COLO829 (cell line): ENCODE data around the gene NFKBIE.
A peak's percentile ranks its signal among the peaks of the same experiment; 100 is the strongest.

Experiments used
- DNase-seq: peaks from one replicate; pipeline ENCODE4 v3.0.0; 2012; ENCODE audit warnings: low spot score

The NFKBIE gene

GRCh38 chr6:44272529-44272928 lies 7.2 kb upstream of the NFKBIE start:
- no peak for DNase-seq

DNA sequence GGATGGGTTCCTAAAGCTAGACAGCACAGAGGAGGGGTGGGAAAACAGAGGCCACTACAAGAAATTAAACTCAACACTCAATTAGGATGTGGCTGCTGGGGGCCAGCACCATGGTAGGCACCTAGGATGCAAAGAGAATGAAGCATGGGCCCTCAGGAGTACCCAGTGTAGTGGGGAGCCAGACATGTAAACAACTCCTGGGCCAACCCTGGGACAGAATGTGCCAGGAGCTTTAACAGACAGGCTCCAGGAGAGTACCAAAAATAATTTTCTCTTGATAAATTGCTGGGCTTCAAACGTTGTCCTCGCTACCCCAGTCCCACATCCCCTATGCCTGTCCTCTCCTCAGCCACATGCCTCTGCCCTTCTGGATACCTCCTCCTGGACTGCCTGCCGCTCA lies 6.6 kb upstream of the NFKBIE start:
- DNase-seq: no peak

DNA sequence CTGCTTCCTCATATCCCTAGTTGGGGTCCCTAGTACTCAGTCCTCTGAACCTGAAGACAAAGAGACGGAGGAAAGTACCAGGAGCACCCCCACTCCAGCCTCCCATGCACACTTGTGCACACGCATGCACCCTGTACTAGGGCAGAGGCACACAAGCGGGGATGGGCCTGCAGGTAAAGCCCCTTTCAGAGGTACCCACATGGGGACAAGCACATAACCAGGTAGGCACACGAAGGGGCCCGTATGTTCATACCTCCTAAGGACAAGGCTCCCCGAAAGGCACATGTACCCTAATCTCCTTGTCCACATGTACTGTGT lies 6.0 kb upstream of the NFKBIE start:
- no peak for DNase-seq

DNA sequence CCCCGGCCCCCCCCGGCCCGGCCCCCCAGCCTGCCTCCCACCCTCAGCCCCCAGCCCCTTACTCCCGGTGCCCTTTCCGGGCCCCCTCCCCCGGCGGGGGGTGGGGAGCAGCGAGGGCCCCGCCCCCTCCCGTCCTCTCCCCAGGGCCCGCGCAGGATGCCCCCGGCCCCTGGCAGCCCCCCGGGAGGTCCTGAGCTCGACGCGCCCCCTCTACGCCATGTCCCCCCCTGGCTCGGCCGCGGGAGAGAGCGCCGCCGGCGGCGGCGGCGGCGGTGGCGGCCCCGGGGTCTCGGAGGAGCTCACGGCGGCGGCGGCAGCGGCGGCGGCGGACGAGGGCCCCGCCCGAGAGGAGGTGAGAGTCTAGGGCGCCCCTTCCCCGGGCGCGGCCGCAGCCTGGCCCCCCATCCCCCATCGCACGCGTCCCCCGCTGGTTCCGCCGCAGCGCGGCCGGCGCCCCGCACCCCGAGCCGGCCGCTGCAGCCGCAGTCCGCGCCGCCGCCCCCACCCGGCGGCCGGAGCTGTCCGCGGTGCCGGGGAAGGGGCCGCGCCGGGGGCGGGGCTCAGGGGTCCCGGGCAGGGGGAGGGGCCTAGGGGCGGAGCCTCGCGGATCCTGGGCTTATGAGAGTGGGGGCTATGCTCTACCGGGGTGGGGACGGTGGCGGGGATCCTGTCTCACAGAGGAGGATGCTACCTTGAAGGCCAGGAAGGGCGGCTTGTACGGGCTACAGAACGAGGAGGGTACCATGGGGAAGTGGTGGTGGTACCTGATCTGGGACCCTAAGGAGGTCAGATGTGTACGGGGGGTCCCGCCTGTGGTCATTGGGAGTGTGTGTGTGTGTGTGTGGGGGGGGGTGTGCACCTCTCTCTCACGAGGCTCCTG lies 5.4 kb upstream of the NFKBIE start:
- no peak for DNase-seq

DNA sequence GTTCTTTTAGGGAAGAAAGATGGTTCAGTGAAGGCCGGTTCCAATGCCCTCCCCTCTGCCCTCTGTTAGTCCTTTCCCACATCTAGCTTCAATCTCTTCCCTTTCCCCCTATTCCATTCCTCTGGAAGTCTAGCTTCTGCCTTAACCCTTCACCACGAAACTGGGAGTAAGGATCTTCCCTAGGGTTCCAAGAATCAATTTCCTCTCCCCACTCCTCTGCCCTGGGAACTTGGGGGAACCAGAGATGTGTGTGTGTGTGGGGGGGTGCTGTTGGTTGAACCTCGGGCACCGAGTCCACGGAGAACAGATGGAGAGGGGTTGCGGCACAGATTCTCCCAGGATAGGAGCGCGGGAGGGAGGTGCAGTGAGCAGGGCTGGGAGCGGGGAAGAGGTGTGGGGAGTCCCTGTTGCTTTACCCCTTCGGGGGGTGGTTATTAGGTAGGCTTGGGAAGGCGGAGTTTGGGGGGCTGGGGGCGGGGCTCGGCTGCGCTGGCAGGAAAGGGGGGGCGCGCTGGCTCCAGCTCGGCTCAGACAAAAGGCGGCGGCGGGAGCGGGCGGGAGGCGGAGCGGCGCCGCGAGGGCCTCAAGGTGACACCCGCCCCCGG lies 4.7 kb upstream of the NFKBIE start, which contains the start of gene TMEM151B:
Gene TMEM151B (plus strand): TSS at position 530 of the 605 bp plus-strand sequence. CDS start 293 bp downstream, outside the sequence.
- no peak for DNase-seq

GRCh38 chr6:44269178-44269920 lies 4.0 kb upstream of the NFKBIE start:
- DNase-seq: no peak

- DNase-seq: peak; percentile 69
Observed at GRCh38 chr6:44268095-44268628, 2.8 kb upstream of the NFKBIE start.

GRCh38 chr6:44267252-44267651 lies 1.9 kb upstream of the NFKBIE start:
- no peak for DNase-seq

GRCh38 chr6:44266347-44266746 lies 996 bp upstream of the NFKBIE start:
- no peak for DNase-seq

DNA sequence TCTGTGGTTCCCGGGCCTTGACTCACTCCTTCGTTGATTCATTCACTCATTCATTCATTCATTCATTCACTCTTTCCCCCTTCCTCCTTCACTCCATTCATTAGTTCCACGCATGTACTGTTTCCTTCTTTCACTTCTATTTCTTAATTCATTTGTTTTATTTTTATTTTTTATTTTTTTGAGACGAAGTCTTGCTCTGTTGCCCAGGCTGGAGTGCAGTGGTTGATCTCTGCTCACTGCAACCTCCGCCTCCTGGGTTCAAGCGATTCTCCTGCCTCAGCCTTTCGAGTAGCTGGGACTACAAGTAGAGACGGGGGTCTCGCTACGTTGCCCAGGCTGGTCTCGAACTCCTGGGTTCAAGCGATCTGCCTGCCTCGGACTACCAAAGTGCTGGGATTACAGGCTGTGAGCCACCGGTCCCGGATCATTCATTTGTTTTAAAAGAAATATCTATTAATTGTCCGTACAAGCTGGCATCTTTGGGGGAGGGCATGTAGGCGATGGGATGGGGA lies 427 bp upstream of the NFKBIE start:
- DNase-seq: no peak

DNA sequence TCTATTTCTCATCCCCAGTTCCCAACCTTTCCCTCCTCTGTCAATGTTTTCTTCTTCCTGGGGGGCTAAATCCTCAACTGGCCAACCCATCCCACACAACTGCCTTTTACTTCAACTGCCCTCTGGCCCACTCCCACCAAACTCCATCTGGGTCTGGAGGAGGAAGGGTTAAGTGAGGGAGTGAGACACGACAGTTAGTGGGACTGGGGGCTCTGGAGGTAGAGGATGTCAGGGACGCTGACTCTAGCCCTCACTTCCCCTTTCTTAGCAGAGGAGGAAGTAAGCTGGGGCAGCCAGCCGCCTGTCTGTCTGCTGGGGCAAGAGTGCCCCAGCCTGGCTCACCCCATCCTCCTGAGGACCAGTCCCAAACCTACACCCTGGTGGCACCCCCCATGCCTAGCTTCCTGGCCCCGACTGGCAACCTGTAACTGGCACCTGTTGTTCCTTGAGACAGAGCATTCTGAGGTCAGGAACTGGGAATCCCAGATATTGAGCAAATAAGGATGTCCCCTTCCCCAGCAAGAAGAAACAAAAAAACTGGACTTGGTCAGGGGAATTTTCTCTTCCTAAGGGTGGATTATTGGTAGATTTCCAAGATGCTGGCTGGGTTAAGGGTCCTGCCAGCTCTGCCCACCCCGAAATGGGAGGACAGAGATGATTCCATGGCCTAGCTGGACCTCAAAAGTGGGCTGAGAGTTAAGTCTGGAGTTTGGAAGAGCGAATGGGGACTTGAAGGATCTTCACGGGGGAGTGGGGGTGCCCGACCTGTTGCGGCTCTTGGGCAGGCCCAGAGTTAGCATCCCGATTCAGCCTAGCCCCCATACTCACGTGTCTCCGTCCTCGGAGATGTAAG lies 971 bp downstream of the NFKBIE start:
- no peak for DNase-seq

DNA sequence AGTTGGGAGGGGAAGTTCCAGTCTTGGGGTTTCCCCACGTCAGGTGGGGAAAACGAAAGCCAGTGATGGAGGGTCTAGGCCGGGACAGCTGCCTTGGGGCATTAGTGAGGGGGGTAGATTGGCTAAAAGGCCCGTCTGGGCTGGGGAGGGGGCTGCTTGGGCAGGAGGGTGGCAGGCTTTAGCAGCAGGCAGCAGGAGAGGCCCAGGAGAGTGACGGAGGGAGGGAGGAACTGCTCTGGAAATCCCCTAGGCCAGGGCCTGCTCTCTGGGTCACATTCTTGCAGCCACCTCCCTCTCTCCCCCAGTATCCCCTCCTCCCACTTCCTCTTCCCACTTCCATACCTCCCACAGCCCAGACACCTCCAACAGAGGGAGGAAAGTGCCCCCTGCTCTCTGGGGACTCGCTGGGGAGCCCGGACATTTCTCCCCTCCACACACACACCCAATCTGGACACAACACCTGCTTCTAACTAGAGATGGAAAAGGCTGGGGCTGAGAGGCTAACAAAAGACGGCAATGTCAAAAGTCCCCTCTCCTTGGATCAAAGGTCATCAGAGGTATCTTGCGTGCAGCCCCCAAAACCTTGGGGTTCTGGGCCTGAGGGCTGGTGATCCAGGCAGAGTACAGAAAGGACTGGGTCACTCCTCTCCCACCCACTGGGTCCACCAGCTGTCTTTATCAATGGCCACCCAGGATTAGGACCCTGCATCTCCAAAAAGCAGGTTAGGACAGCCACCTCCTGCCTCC lies 1.8 kb downstream of the NFKBIE start:
- DNase-seq: no peak

DNA sequence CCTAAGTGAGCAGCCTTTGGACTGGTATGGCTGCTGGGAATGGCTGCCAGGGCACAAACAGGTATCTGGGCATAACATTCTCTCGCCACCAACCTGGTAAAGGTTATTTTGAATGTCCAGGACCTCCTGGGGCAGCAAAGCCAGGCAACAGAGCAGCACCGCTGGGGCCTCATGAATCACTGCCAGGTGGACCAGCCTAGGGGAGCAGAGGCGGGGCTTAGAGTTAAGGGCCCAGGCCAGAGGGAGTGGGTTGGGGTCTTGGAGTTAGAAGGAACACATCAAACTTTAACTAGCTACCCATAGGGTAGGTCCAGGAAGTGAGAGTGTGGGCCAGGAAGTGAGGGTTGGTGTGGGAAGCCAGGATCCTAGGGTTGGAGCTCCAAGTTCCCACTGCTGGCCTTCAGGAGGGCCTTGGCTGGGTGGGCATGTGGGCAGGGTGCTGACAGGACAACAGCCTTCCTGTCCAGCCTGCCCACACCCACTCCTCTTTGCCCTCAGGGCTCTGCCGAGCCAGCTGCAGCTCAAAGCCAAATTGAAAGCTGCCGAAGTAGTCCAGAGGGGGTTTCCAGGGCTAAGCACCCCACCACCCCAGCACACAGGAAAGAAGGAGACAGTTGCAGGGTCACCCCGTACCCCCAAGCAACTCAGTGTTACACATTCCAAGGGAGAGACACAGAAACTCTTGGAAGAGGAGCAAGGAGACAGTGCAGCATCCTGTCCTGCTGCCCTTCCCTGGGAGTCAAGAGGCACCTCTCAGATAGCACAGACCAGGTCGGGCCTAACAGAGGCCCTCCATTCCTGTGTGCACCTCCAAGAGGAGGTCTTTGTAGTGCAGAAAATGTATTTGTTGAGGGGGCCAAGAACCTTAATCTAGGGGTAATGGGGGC lies 2.6 kb downstream of the NFKBIE start:
- no peak for DNase-seq

- no peak for DNase-seq
Observed at GRCh38 chr6:44261581-44261980, 3.8 kb downstream of the NFKBIE start.

DNA sequence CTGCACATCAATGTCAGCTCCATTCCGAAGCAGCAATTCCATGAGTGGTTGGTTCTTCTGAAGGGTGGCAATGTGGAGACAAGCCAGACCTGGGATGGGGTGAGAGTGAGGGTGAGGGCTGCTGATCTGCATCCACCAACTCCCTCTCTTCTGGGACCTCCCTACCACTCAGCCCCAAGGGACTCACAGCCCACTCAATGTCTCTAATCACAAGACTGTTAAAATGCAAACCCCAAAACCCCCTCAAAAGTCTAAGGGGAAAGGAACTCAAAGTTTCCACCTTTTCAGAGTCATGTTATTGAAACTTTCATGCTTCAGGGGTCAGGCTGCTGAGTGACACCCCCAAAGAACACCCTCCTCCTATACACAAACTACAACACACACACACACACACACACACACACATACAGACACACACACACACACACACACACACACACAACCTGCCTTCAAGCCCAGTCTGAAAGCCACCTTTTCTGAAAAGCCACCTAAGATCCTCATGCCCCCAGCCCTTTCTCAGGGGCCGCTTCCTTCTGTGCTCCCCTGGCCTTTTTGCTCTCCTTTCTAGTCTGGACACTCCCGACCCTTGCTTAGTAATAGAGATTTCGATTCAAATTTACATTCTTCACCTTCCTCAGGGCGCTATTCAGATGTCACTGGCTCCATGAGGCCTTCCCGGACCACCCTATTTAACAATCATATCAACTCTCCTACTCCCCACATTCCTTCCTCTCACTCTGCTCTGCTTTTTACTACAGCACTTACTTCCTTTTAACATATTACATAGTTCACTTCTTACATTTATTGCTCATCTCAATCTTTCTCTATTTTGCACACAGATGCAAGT lies 4.7 kb downstream of the NFKBIE start:
- no peak for DNase-seq

DNA sequence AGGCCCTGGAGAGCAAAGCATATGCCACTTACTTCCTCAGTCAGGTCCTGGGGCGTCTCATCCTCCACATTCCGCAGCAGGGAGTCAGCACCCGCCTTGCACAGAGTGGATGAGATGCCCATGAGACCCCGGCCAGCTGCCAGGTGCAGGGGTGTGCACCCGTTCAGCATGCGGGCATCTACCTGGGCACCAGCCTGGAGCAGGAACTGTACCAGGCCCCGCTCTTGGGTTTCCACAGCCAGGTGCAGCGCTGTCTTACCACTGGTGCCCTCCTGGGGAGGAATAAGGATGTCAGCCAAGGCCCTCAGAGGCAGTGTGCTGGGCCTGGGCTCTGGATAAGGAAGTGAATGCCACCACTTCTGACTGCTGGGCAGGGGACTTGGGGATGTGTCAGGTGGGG lies 5.3 kb downstream of the NFKBIE start:
- no peak for DNase-seq

DNA sequence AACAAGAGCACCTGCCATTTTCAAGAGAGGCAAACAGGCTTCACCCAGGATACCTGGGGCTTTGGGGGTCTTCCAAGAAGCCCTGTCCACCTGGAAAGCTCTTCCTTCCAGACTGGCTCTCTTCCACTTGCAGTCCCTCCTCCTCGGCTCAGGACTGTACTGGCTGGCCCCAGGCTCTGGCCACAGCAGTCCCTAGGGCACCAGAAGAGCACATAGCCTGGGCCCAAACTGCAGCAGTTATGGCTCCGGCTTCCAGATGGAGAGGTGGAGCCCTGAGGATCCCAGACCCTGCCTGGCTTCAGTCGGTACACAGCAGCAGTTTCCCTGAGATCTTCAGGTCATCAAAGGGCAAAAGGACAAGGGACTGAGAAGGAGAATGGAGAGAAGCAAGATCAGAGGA lies 6.4 kb downstream of the NFKBIE start:
- DNase-seq: no peak

DNA sequence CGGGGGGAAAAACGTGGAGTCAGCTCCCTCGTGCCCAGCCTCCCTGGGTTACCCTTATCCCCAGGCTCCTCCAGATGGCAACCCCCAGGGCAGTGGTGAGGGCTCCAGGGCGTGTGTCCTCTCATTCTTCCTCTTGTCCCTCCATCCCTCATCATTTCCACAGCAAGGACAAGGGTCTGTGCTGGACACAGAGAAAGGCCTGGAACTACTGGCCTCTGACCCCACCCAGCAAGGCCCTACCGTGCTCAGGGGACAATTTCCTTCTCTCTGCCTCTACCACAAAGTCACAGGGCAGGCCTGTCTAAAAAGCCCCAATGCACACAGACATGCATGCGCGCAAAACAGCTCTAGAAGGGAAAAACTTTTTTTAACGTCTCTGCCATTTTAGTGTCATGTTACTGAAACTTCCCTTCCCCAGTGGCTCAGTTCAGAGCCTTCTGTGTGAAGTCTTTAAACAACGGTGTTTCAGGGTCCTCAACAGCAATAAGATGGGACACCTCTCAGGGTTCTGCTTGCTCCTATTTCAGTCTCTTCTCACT lies 7.0 kb downstream of the NFKBIE start:
- DNase-seq: no peak
